ENCODE data around the gene CSF1. TPM values are rescaled to one million over a fixed set of nuclear protein-coding genes. Genes with fewer than 3 reads are reported as not detected.
"Not testable (repeated sequence)": the region's sequence is repeated elsewhere in the genome, so short reads cannot be mapped to it uniquely, and the experiment has no call there.

Gene CSF1
- polyA plus RNA-seq, 1 of the 3 experiments (the other 2 are of a cell fraction) = 31.9 TPM

GRCh38 chr1:109918671-109919070 lies 8.0 kb downstream of the CSF1 start:
- no peaks in the 10 kb centered on the region for H3K9me2 ChIP-seq
- peaks cover 4% of the 10 kb centered on the region for H3K79me2 ChIP-seq (ENCODE audit: insufficient read depth)
- H3K36me3 ChIP-seq (replicated peaks in 1 of 2; ENCODE audit: control insufficient read depth in 1 of 2, insufficient read depth in 2 of 2, low read length in 1 of 2) = peaks cover 4 to 38% of the 10 kb centered on the region in 2 experiments
- no peak overlapping the region for H3K4me2 ChIP-seq
- peaks cover 8% of the 10 kb centered on the region; the same call in 1 of the 2 replicates for H4K20me1 ChIP-seq (ENCODE audit: insufficient read depth)
- CTCF ChIA-PET = interaction anchor here (1.0 to 2.0 kb wide), 2 partner anchors 65 to 66 kb away, joined by 3 to 8 read pairs; partner anchors contain the start of gene AHCYL1
- H3K4me1 ChIP-seq (ENCODE audit: control insufficient read depth in 1 of 2, insufficient read depth in 2 of 2, low read depth in 1 of 2, low read length in 1 of 2) = peaks cover 0 to 15% of the 10 kb centered on the region in 2 experiments; a peak in 1 of 4 replicates
- TF ChIP-seq MXI1 (IDR thresholded peaks at IDR 0.05; ENCODE audit: low read depth, low read length) (no peak), SIN3A (IDR thresholded peaks at IDR 0.05; ENCODE audit: borderline replicate concordance, low read depth, low read length) (no peak), MEF2A (IDR thresholded peaks at IDR 0.05; ENCODE audit: borderline replicate concordance, low read depth) (no peak), PBX3 (IDR thresholded peaks at IDR 0.05) (no peak), TCF12 (IDR thresholded peaks at IDR 0.05) (no peak), MAX (IDR thresholded peaks at IDR 0.05; ENCODE audit: low read depth) (no peak)
- TF ChIP-seq, protein P1, sequence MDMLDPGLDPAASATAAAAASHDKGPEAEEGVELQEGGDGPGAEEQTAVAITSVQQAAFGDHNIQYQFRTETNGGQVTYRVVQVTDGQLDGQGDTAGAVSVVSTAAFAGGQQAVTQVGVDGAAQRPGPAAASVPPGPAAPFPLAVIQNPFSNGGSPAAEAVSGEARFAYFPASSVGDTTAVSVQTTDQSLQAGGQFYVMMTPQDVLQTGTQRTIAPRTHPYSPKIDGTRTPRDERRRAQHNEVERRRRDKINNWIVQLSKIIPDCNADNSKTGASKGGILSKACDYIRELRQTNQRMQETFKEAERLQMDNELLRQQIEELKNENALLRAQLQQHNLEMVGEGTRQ (IDR thresholded peaks at IDR 0.05; ENCODE audit: borderline replicate concordance, low read depth, low read length) = no peak
- DNase-seq = no peak
- no peak overlapping the region for H3K9ac ChIP-seq
- H3K27ac ChIP-seq (ENCODE audit: low read depth in 2 of 2, low read length in 1 of 2) = no peak overlapping the region
- no peaks in the 10 kb centered on the region for H3K27me3 ChIP-seq (ENCODE audit: insufficient read depth)
- H2AFZ ChIP-seq (ENCODE audit: low read depth) = no peak overlapping the region
- H3F3A ChIP-seq (replicated peaks; ENCODE audit: insufficient read depth) = no peaks in the 10 kb centered on the region
- 91% methylated on average over 7 of the region's 7 CpGs for WGBS (ENCODE audit: low lambda C conversion rate)
- no peaks in the 10 kb centered on the region for H3K9me3 ChIP-seq
- POLR2A ChIA-PET = no interaction called here
- H3K4me3 ChIP-seq (ENCODE audit: low read depth in 2 of 2, low read length in 1 of 2) = no peak overlapping the region

- peaks cover 1% of the 10 kb centered on the region; the same call in 1 of the 2 replicates for H4K20me1 ChIP-seq (ENCODE audit: insufficient read depth)
- H3K9me2 ChIP-seq = no peaks in the 10 kb centered on the region
- ChIA-PET POLR2A (no interaction called here), CTCF (interaction anchor here (0.6 to 2.0 kb wide), 3 partner anchors 64 to 801 kb away, joined by 3 to 8 read pairs (median 3); no protein-coding TSS in a partner anchor)
- H3K9ac ChIP-seq = no peak overlapping the region
- no peaks in the 10 kb centered on the region for H3K79me2 ChIP-seq (ENCODE audit: insufficient read depth)
- no peaks in the 10 kb centered on the region for H3F3A ChIP-seq (replicated peaks; ENCODE audit: insufficient read depth)
- peaks cover 0 to 10% of the 10 kb centered on the region in 2 experiments; a peak in 1 of 4 replicates for H3K4me1 ChIP-seq (ENCODE audit: control insufficient read depth in 1 of 2, insufficient read depth in 2 of 2, low read depth in 1 of 2, low read length in 1 of 2)
- no peak for DNase-seq
- no peak overlapping the region for H2AFZ ChIP-seq (ENCODE audit: low read depth)
- peaks cover 4 to 38% of the 10 kb centered on the region in 2 experiments for H3K36me3 ChIP-seq (replicated peaks in 1 of 2; ENCODE audit: control insufficient read depth in 1 of 2, insufficient read depth in 2 of 2, low read length in 1 of 2)
- TF ChIP-seq FOXM1 (IDR thresholded peaks at IDR 0.05; ENCODE audit: low read depth) (no peak), TAF1 (IDR thresholded peaks at IDR 0.05; ENCODE audit: borderline replicate concordance, low read depth, low read length) (no peak), EZH2phosphoT487 (IDR thresholded peaks at IDR 0.05; ENCODE audit: borderline replicate concordance, low read depth) (no peak), MEF2A (IDR thresholded peaks at IDR 0.05; ENCODE audit: borderline replicate concordance, low read depth) (no peak), SIN3A (IDR thresholded peaks at IDR 0.05; ENCODE audit: borderline replicate concordance, low read depth, low read length) (no peak), MAX (IDR thresholded peaks at IDR 0.05; ENCODE audit: low read depth) (no peak), NRF1 (IDR thresholded peaks at IDR 0.05; ENCODE audit: low read depth, low read length) (no peak), ELF1 (IDR thresholded peaks at IDR 0.05) (no peak), EP300 (IDR thresholded peaks at IDR 0.05; ENCODE audit: borderline replicate concordance in 1 of 2, low read depth in 1 of 2, low read length in 1 of 2) (no peak), ZBTB33 (IDR thresholded peaks at IDR 0.05; ENCODE audit: borderline replicate concordance, low read depth) (no peak), FOSL2 (IDR thresholded peaks at IDR 0.05; ENCODE audit: borderline replicate concordance, low read depth) (no peak), POLR2AphosphoS5 (IDR thresholded peaks at IDR 0.05; ENCODE audit: low read depth, low read length) (no peak), GABPA (IDR thresholded peaks at IDR 0.05; ENCODE audit: low read depth) (no peak)
- H3K27ac ChIP-seq (ENCODE audit: low read depth in 2 of 2, low read length in 1 of 2) = no peak overlapping the region
- H3K4me2 ChIP-seq = no peak overlapping the region
- H3K9me3 ChIP-seq = no peaks in the 10 kb centered on the region
- H3K4me3 ChIP-seq (ENCODE audit: low read depth in 2 of 2, low read length in 1 of 2) = no peak overlapping the region
- WGBS (ENCODE audit: low lambda C conversion rate) = 96% methylated on average over 6 of the region's 6 CpGs
- no peaks in the 10 kb centered on the region for H3K27me3 ChIP-seq (ENCODE audit: insufficient read depth)
Measured at GRCh38 chr1:109919303-109919702, 8.7 kb downstream of the CSF1 start.

DNA sequence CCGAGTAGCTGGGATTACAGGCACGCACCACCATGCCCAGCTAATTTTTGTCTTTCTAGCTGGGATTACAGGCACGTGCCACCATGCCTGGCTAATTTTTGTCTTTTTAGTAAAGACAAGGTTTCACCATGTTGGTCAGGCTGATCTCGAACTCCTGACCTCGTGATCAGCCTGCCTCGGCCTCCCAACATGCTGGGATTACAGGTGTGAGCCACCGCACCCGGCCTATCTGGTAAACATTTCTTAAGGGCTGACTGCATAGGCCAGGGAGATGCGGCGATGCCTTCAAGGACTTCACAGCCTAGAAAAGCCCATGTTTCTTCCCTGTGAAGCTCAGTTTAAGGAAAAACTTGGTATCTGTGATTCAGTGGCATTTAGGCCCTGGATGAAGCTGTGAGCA lies 9.7 kb downstream of the CSF1 start:
- H2AFZ ChIP-seq (ENCODE audit: low read depth); H3K79me2 ChIP-seq (ENCODE audit: insufficient read depth); H3K9ac ChIP-seq; DNase-seq; H3K9me2 ChIP-seq; POLR2A ChIA-PET; H3F3A ChIP-seq (replicated peaks; ENCODE audit: insufficient read depth); H3K4me3 ChIP-seq (ENCODE audit: low read depth in 2 of 2, low read length in 1 of 2); H3K27ac ChIP-seq (ENCODE audit: low read depth in 2 of 2, low read length in 1 of 2); H4K20me1 ChIP-seq (ENCODE audit: insufficient read depth); H3K4me1 ChIP-seq (ENCODE audit: control insufficient read depth in 1 of 2, insufficient read depth in 2 of 2, low read depth in 1 of 2, low read length in 1 of 2); H3K4me2 ChIP-seq; H3K27me3 ChIP-seq (ENCODE audit: insufficient read depth); H3K9me3 ChIP-seq: not testable (repeated sequence)
- peaks cover 4 to 43% of the 10 kb centered on the region in 2 experiments for H3K36me3 ChIP-seq (replicated peaks in 1 of 2; ENCODE audit: control insufficient read depth in 1 of 2, insufficient read depth in 2 of 2, low read length in 1 of 2)
- CTCF ChIA-PET = interaction anchor here (0.8 to 1.4 kb wide), 3 partner anchors 64 to 144 kb away, joined by 3 to 6 read pairs (median 5); partner anchors contain the start of gene AHCYL1
- 93% methylated on average over 9 of the region's 10 CpGs for WGBS (ENCODE audit: low lambda C conversion rate)

Data from SK-N-SH (cell line).